NCI-H2196 treated with DMSO at 0.1 percent for 48 hours (cell line): ENCODE results near the gene LEAP2.
"Not testable (repeated sequence)": the region's sequence is repeated elsewhere in the genome, so short reads cannot be mapped to it uniquely, and the experiment has no call there.

ENCODE experiments used
- DNase-seq: peaks from one replicate; lab custom pipeline; 2025; ENCODE audit not compliant: unreplicated experiment; lab: John Stamatoyannopoulos, UW

The LEAP2 gene

GRCh38 chr5:132840313-132840712 is 33.2 kb upstream of the LEAP2 start:
- no peak for DNase-seq

- DNase-seq: no peak
Observed at GRCh38 chr5:132840896-132841295, 32.6 kb upstream of the LEAP2 start.

- no peak for DNase-seq
Observed at GRCh38 chr5:132841305-132841704, 32.2 kb upstream of the LEAP2 start.

GRCh38 chr5:132848270-132848669 is 25.2 kb upstream of the LEAP2 start:
- no peak for DNase-seq

- no peak for DNase-seq
Observed at GRCh38 chr5:132849347-132849746, 24.1 kb upstream of the LEAP2 start.

GRCh38 chr5:132850066-132850465 is 23.4 kb upstream of the LEAP2 start:
- no peak for DNase-seq

- DNase-seq: no peak
Observed at GRCh38 chr5:132853323-132853722, 20.1 kb upstream of the LEAP2 start.

GRCh38 chr5:132853790-132854189 is 19.7 kb upstream of the LEAP2 start:
- no peak for DNase-seq

- no peak for DNase-seq
Observed at GRCh38 chr5:132854301-132854700, 19.2 kb upstream of the LEAP2 start.

- DNase-seq: not testable (repeated sequence)
Observed at GRCh38 chr5:132854992-132855391, 18.5 kb upstream of the LEAP2 start.

- DNase-seq: no peak
Observed at GRCh38 chr5:132856011-132856410, 17.5 kb upstream of the LEAP2 start.

- DNase-seq: no peak
Observed at GRCh38 chr5:132859889-132860437, 13.5 kb upstream of the LEAP2 start.

GRCh38 chr5:132860742-132861141 is 12.7 kb upstream of the LEAP2 start:
- DNase-seq: no peak

GRCh38 chr5:132865668-132866341 is 7.7 kb upstream of the LEAP2 start:
- no peak for DNase-seq

GRCh38 chr5:132866342-132867045 is 7.0 kb upstream of the LEAP2 start, which contains the start of the genes GDF9 and UQCRQ:
GDF9 (minus strand) TSS chr5:132866469; CDS start chr5:132864533, 1,936 bp downstream.
UQCRQ (plus strand) TSS chr5:132866642; CDS start chr5:132866882, 240 bp downstream.
- DNase-seq: peak; percentile 98

- no peak for DNase-seq
Observed at GRCh38 chr5:132867046-132867451, 6.4 kb upstream of the LEAP2 start.

GRCh38 chr5:132868754-132869153 is 4.7 kb upstream of the LEAP2 start:
- no peak for DNase-seq

GRCh38 chr5:132870801-132871200 is 2.7 kb upstream of the LEAP2 start:
- no peak for DNase-seq

- no peak for DNase-seq
Observed at GRCh38 chr5:132871459-132872284, 1.8 kb upstream of the LEAP2 start.

- DNase-seq: no peak
Observed at GRCh38 chr5:132872788-132873118, 715 bp upstream of the LEAP2 start.

- no peak for DNase-seq
Observed at GRCh38 chr5:132873930-132874271, 433 bp downstream of the LEAP2 start.
